Stimulated activated CD8-positive, alpha-beta memory T cell treated with anti-CD3 and anti-CD28 coated beads, Interleukin-7, amount 100 ng/mL, for 1 hour (primary cell): ENCODE results near the gene NOTCH1.
"Not testable (repeated sequence)": the region's sequence is repeated elsewhere in the genome, so short reads cannot be mapped to it uniquely, and the experiment has no call there.

Experiments
- DNase-seq, 2 donors: peaks; one replicate each; pipeline ENCODE4 v3.0.0-alpha.2; 2020; ENCODE audit warnings: low read depth in 2 of 2

NOTCH1 gene

DNA sequence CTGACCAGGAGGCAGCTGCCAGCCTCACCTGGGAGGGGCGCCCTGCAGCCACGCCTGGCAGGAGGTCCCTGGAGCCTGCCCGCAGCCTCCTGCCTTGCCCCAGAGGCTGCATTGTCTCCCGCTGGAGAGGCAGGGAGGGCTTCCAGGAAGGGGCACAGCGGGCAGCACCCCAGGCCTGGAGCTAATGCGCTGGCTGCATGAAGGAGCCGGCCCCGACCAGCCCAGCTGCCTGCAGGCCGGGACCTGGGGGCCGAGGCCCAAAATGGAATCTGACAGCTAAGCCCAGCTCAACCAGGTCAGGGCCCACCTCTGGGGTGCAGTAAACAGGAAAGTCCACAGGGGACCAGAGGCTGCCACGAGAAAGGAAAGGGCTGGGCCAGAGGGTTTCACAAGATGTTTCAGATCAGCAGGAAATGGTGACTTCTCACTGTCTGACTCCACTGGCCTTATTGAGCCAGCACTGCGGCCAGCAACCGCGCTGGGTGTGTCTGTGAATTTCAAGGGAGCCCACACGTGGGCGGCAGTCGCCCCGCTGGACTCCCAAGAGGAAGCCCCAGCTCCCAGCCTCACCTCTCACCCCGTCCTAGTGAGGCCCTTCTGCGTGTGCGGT is 18.6 kb upstream of the NOTCH1 start:
- no peak for DNase-seq

DNA sequence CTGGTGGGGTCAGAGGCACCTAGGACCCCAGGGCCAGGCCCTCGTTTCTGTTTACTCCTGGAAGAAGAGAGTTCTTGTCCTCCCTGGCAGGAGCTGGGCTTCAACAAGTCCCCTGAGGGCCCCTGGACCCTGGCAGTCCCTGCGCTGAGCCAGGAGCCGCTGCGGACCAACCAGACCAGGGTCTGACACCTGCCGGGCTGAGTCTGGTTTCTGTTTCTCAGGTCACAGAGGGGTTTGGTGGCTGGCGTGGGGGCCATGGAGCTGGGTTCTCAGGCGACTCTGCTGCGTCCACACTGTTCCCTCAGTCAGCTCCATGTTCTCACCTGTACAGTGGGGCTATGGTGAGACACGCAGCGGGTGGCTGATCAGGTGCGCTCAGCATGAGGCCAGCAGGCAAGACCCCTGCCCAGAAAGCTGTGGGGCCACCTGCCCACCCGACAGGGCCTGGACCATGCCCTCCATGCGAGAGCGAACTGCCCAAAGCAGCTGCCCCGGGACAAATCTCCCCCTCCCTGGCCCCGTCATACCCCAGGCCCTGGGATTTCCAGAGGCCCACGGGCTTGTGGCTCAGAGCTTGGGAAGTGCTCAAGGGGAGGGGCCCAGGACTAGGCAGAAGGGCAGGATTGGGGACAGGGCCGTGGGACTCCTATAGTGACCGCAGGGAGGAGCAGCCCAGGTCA is 17.9 kb upstream of the NOTCH1 start:
- no peak for DNase-seq

- DNase-seq, result no peak
Observed at GRCh38 chr9:136562746-136563495, 17.1 kb upstream of the NOTCH1 start.

DNA sequence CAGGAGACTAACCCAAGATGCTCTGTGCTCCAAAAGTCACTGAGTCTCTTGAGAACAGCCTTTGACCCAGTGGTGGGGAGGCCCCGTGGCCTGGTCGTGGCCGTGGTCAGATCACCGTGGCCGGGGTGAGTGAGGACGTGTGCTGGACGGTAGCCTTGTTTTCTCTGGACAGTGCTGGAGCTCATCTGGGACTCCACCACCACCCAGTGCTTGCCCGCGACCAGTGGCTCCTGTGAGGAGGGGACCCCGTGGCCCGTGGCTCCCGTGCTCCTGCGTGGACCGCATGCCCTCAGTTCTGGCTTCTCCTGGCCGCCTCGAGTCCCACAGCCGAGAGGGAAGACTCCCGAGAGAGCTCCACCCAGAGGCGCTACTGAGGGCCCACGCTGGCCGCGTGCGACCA is 15.9 kb upstream of the NOTCH1 start:
- DNase-seq, result no peak

GRCh38 chr9:136560586-136560985 is 14.7 kb upstream of the NOTCH1 start:
- DNase-seq, result no peak

DNA sequence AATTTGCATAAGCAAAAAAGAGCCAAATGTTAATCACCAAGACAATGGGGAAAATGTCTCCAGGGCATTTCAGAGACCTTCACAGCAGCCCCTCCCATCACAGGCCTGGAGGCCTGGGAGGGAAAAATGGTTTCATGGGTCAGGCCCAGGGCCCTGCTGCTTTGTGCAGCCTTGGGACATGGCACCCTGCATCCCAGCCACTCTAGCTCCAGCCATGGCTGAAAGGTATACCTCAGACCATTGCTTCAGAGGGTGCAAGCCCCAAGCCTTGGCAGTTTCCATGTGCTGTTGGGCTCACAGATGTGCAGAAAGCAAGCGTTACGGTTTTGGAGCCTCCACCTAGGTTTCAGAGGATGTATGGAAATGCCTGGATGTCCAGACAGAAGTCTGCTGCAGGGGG is 13.5 kb upstream of the NOTCH1 start:
- not testable (repeated sequence) for DNase-seq

DNA sequence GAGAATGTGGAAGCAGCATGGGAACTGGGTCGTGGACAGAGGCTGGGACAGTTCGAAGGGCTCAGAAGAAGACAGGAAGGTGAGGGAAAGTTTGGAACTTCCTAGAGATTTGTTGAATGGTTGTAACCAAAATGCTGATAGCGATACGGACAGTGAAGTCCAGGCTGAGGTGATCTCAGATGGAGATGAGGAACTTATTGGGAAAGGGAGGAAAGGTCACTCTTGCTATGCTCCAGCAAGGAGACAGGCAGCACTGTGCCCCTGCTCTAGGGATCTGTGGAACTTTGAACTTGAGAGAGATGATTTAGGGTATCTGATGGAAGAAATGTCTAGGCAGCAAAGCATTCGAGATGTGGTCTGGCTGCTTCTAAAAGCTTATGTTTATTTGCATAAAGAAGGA is 13.0 kb upstream of the NOTCH1 start:
- not testable (repeated sequence) for DNase-seq

DNA sequence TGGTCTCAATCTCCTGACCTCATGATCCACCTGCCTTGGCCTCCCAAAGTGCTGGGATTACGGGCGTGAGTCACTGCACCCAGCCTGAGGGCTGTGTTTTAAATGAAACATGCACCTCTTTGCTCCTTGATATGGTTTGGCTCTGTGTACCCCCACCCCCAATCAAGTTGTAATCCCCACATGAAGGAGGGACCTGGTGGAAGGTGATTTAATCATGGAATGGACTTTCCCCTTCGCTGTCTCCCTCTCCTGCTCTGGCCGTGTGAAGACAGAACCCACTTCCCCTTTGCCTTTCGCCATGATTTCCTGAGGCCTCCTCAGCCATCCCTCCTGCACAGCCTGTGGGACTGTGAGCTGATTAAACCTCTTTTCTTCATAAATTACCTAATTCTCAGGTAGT is 12.5 kb upstream of the NOTCH1 start:
- no peak for DNase-seq

- DNase-seq, result no peak
Observed at GRCh38 chr9:136557036-136557435, 11.2 kb upstream of the NOTCH1 start.

DNA sequence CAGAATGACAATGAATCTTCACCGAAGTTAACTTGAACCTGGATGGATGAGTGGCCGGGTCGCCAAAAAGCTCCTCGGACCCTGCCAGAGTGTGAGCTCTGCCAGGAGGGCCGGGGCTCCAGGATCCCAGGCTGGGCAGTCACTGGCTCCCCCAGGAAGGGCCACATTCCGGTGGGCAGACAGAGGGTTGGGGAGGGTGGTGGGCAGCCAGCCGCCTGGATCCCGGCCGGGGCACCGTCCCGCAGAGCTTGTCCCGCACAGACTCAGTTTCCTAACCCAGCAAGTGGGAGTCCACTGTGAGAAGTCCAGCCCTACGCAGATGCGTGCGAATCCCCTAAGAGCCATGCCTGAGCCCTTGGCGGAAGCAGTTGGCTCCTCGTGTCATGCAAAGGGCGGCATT is 10.3 kb upstream of the NOTCH1 start:
- DNase-seq, result no peak

- no peak for DNase-seq
Observed at GRCh38 chr9:136554870-136555269, 9.0 kb upstream of the NOTCH1 start.

DNA sequence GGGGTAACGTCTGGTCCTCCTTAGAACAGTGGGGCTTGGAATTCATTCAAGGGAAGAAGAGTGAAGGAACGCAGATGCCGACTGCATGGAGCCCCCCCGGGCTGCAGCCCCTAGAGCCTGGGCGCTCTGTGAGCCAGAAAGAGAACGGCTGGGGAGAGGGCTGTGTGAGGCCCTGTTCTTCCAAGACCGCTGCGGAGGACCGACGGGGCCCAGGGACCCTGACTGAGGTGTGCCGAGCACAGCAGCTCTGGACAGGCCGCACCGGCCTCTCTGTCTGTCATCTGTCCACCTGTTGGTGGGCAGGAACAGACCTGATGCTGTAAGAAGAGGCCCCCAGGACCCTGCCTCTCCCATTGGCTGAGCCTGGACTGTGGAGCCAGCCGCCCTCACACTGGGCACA is 7.7 kb upstream of the NOTCH1 start:
- DNase-seq, result no peak

DNA sequence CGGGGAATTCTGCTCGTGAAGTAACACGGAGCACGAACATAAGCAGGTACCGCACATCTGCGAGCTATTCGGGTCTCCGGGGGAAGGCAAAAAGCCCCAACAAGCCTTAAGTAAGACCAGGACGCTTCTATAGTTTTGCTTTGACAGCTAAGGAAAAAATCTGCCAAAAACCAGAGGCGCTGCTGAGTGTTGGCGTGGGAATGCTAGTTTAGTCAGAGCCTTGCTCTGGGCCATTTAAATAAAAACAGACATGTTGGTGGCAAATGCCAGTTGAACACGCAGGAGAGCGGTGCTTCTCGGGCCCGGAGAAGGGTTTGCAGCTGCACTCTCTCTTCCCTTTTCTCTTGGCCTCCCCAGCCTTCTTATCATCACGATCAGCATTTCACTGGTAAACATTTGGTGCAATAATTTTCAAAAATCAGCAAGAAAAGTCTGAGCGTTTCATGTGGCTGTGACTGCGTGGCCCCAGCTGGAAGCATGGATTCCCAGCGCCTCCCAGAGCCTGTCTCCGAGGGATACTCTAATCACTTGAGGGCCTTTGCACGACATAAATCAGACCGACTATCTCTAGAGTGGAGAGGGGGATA is 6.4 kb upstream of the NOTCH1 start:
- no peak for DNase-seq

DNA sequence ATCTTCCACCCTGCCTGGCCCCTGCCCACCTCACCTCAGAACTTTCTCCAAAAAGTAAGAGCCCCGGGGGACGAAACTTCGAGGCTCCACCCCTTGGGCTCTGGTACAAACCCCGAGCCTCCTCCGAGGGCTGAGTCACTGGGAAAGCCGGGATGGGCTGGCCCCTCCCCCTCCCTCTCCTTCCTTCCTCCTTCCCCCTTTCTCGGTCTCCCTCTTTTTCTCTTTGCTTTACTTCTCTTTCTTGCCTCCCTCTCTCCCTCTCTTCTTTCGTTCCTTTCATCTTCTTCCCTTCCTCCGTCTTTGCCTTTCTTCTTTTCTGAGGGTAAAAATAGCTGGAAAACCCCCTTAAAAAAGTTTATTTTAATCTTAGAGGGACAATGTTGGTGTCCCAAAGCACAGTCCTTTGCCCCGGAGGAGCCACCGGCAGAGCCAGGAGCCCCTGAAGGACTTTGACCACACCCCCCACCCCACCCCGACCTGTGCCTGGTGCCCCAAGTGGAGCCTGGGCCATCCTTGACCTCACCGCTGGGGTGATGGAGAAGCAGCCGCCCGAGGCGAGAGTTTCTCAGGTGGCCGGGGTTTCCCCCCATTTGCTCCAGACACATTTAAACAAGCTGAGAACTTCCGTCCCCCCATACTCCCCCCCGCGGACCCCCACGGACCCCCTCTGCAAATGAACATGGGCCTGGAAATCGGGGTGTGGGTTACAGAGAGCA is 5.7 kb upstream of the NOTCH1 start:
- DNase-seq, result no peak

GRCh38 chr9:136550439-136551289 is 4.8 kb upstream of the NOTCH1 start:
- DNase-seq, result no peak

GRCh38 chr9:136549010-136549980 is 3.4 kb upstream of the NOTCH1 start:
- no peak for DNase-seq

- DNase-seq, result no peak
Observed at GRCh38 chr9:136547508-136548215, 1.8 kb upstream of the NOTCH1 start.

DNA sequence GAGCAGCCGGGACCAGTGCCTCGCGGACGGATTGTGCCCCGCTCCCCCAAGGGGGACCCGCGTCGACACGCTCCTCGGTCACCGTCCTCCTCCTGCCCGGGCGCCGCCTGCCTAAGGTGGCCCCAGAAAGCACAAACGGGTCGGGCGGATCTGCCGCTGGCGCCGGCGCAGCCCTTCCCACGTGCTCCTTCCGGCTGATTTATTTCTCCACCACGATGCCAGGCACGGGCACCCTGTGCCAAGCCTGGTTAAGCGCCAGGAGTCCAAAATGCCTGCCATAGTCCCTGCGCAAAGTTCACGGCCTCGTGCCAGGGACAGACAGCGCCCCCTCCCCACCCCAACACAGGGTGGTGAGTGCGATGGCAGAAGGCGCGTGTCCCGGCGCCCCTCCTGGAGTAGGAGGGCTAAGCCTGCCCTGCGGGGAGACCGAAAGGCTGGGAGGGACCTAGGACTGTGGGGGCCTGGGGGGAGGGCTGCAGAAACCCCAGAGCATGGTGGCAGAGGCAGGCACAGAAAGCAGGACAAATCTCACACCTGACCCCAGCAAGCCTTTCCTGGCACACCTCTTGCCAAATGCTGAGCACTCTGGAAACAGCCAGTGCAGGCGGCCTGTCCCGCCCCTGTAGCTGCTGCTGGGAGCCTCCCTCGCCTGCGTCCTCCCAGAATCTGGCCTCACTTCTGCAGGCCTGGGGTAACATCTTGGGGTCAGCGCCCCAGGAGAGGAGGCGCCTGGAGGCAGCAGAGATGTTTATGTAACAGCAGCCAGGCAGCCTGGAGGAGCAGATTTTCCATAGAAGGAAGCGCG is 1.1 kb upstream of the NOTCH1 start:
- DNase-seq, result no peak

DNA sequence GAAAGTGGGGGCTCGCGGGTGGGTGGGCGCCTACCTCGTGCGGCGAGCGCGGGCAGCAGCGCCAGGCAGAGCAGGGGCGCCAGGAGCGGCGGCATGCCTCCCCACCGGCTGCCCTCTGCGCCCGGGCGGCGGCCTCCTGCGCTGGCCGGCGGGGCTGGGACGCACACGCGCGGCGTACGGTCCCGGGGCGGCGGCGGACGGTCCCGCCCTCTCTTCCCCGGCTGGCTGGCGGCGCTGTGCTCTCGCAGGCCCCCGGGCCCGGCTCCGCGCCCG is 220 bp downstream of the NOTCH1 start:
- DNase-seq, result no peak
